PFSK-1 (cell line): ENCODE results near the gene PACS2.

ENCODE experiments used
- FOXP2 ChIP-seq: optimal IDR thresholded peaks from 2 replicates; pipeline ENCODE3; 2011; ENCODE audit warnings: borderline replicate concordance, control low read depth, inconsistent platforms; ENCODE audit not compliant: insufficient read depth; ENCODE audit errors: extremely low read length, extremely low read depth
- POLR2AphosphoS5 ChIP-seq: IDR thresholded peaks from 2 replicates; pipeline ENCODE4 v1.6.1; 2012; ENCODE audit warnings: low read depth, mild to moderate bottlenecking, control low read depth, low read length, moderate library complexity
- SIN3A ChIP-seq: IDR thresholded peaks from 2 replicates; pipeline ENCODE4 v1.6.1; 2012; ENCODE audit warnings: mild to moderate bottlenecking, low read length, moderate library complexity, borderline replicate concordance; ENCODE audit not compliant: insufficient read depth
- TAF1 ChIP-seq: IDR thresholded peaks from 2 replicates; pipeline ENCODE4 v1.6.1; 2012; ENCODE audit warnings: low read length, control low read depth, borderline replicate concordance; ENCODE audit not compliant: insufficient read depth
- TF ChIP-seq, protein P1 (sequence below), 2 experiments: IDR thresholded peaks; 2 replicates each; pipeline versions ENCODE4 v1.6.1 to v1.8.0; 2011 to 2012; ENCODE audit warnings: low read depth in 2 of 2, low read length in 2 of 2, control low read depth in 1 of 2, inconsistent platforms in 1 of 2, mild to moderate bottlenecking in 1 of 2, moderate library complexity in 1 of 2; ENCODE audit not compliant: insufficient read depth in 1 of 2

The PACS2 gene

DNA sequence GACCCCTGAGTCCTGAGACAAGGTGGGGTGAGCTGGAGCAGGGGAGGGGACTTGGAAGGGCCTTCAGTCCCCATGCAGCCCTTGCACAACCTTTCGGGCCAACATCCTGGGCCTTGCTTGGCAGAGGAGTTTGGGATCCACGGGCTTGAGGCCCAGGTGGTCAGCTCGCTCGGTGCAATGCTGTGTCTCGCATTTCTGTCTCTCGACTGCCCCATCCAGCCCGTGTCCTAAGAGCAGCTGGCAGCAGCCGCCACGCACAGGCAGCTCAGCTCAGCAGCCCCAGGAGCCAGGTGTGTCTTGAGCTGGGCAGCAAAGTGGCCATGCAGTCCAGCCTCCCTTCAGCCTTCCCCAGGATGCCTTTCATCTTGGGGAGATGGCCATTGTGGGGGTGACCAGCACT, 10.8 kb downstream of the PACS2 start:
- TF ChIP-seq SIN3A (no peak), TAF1 (no peak), FOXP2 (no peak), POLR2AphosphoS5 (no peak)
- TF ChIP-seq, protein P1, sequence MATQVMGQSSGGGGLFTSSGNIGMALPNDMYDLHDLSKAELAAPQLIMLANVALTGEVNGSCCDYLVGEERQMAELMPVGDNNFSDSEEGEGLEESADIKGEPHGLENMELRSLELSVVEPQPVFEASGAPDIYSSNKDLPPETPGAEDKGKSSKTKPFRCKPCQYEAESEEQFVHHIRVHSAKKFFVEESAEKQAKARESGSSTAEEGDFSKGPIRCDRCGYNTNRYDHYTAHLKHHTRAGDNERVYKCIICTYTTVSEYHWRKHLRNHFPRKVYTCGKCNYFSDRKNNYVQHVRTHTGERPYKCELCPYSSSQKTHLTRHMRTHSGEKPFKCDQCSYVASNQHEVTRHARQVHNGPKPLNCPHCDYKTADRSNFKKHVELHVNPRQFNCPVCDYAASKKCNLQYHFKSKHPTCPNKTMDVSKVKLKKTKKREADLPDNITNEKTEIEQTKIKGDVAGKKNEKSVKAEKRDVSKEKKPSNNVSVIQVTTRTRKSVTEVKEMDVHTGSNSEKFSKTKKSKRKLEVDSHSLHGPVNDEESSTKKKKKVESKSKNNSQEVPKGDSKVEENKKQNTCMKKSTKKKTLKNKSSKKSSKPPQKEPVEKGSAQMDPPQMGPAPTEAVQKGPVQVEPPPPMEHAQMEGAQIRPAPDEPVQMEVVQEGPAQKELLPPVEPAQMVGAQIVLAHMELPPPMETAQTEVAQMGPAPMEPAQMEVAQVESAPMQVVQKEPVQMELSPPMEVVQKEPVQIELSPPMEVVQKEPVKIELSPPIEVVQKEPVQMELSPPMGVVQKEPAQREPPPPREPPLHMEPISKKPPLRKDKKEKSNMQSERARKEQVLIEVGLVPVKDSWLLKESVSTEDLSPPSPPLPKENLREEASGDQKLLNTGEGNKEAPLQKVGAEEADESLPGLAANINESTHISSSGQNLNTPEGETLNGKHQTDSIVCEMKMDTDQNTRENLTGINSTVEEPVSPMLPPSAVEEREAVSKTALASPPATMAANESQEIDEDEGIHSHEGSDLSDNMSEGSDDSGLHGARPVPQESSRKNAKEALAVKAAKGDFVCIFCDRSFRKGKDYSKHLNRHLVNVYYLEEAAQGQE (IDR thresholded peaks at IDR 0.05; ENCODE audit: insufficient read depth in 1 of 2, low read depth in 2 of 2, low read length in 2 of 2) = no peak

DNA sequence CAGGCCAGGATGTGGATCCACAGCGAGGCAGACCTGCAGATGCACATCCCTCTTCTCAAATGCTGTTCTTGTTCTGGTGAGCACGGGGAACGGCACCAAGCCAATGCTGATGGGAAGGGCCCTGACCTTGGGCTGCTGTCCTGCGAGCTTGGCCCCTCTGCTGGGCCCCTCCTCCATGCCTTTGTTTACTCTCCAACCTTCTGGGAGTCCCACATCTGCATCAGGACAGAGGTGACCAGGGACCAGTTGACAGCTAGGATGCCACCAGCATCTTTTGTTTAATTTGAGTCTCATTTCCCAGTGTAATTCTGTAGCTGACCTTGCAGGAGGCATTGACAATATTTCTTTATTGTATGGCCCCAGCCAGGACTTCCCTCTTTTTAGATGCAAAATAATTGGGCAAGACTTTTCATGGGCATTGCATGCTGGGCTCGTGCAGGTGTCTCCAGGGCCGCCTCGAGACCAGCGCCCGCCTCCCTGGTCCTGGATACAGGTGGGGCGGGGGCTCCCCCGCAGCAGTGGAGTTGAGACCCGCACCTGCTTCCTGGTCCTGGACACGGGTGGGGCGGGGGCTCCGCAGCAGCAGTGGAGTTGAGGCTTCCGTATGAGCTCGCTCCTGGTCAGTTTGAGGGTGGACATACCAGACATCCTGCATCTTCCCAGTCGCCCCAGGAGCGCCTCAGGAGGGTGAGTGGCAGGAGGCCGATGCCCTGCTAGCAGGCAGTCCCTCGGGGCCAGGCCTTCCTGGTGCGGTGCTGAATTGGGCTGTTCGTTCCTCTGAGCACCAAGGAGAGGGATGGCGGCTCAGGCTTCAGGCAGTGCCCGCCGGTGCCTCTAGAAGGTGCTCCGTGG, 11.4 kb downstream of the PACS2 start:
- no peak for TF ChIP-seq SIN3A
- no peak for TF ChIP-seq FOXP2
- TF ChIP-seq TAF1 = no peak
- TF ChIP-seq POLR2AphosphoS5 = no peak
- TF ChIP-seq, protein P1 (IDR thresholded peaks at IDR 0.05; ENCODE audit: insufficient read depth in 1 of 2, low read depth in 2 of 2, low read length in 2 of 2) = no peak

DNA sequence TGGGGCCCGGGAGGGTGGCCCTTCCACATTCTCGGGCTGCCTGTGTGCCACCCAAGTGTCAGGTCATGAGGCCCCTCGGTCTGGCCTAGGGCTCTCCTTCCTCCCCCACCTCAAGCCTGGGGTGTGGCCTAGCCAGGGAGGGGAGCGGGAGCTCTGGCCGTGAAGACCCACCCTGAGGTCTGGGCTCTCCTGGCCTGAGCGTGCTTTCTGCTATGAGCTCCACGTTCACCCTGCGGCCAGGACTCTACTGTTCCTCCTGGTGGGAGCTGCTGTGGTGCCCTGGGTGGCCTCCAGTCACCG, 12.0 kb downstream of the PACS2 start:
- TF ChIP-seq, protein P1 (IDR thresholded peaks at IDR 0.05; ENCODE audit: insufficient read depth in 1 of 2, low read depth in 2 of 2, low read length in 2 of 2) = no peak
- TF ChIP-seq TAF1 (no peak), SIN3A (no peak), POLR2AphosphoS5 (no peak), FOXP2 (no peak)

DNA sequence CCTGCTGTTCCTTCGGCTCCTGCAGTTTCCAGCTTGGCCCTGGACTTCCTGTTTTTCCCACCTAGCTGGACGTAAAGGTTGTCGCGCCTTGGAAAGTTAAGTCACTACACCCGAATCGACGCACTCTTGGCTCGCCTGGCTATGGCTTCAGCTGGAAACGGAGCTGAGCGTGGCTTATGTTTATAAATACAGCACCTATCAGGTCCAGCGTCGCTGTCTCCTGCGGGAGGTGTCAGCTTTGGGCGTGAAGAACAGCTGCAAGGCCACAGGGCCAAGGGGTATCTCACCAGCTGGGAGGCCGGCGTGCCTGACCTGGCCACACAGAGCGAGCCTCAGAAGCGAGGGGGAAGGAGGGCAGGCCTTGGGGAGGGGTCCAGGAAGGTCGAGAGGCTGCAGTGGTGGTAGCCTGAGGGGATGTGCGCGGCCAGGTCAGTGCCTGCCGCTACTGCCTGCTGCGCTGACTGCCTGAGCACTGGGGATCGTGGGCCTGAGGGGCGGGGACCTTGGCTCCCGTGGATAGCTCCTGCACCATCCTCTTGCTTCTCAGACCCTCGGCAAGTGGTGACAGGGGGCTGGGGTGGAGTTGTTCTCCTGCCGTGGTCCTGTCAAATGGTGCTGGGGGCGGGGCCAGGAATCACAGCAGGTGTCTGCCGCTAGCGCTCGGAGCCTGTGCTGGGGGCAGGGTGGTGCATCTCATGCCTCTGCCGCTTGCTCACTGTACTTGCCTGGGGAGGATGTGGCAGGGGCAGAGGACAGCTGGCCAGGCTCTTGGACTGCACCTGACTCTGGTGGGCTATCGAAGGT, 12.5 kb downstream of the PACS2 start:
- no peak for TF ChIP-seq FOXP2
- TF ChIP-seq POLR2AphosphoS5 = no peak
- no peak for TF ChIP-seq TAF1

DNA sequence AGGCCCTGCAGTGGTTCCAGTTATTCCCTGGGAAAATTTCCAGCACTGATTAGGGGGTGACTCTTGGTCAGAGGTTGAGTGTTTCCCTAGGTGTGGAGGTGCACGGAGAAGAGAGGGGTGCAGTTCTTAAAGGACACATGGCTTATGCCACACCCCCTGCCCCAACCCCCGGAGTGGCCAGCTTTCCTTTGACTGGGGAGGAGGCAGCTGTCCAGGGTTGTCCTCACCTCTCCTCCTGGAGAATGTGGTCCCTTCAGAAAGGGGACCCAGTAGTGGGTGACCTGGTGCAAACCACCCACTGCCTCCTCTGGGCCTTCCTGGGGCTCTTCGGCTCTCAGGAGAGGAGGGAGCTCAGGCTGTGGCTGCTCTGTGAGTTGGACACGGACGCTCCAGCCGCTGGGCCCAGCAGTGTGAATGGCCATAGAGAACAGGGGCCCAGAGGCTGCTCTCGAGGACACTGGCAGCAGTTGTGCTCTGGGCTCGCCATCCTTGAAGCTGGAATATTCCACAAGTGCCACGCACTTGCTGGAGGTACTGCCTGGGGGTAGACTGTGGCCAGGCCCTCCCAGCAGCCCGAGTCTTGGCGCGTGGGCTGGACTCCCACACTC, 13.6 kb downstream of the PACS2 start:
- TF ChIP-seq FOXP2 (no peak), SIN3A (no peak), POLR2AphosphoS5 (no peak), TAF1 (no peak)
- TF ChIP-seq, protein P1 (IDR thresholded peaks at IDR 0.05; ENCODE audit: insufficient read depth in 1 of 2, low read depth in 2 of 2, low read length in 2 of 2) = no peak
